SK-N-SH (cell line): ENCODE results near the gene SETD7. TPM values are rescaled to one million over a fixed set of nuclear protein-coding genes. Genes with fewer than 3 reads are reported as not detected.

Experiments
- CTCF ChIA-PET: fragments of 300-600, 350-600 bp; formaldehyde crosslinking; extraction: SDS; loops from one replicate; lab custom pipeline; 2021; lab: Yijun Ruan, JAX
- POLR2A ChIA-PET: fragments of 350-600 bp; sonication (Branson Sonifier 250); formaldehyde crosslinking; extraction: SDS; loops from one replicate; lab custom pipeline; 2020; ENCODE audit warnings: antibody characterized with exemption, inconsistent platforms; lab: Yijun Ruan, JAX
- DNase-seq: peaks from one replicate; pipeline ENCODE4 v3.0.0; 2012
- H2AFZ ChIP-seq: fragments of 200-600 bp; sonication (generic); 2 replicates; pipeline ENCODE4 v1.8.1; 2016; ENCODE audit warnings: antibody characterized with exemption, mild to moderate bottlenecking, low read depth
- H3F3A ChIP-seq: fragments of 200-600 bp; sonication (generic); replicated peaks from 2 replicates; pipeline ENCODE3; 2016; ENCODE audit warnings: antibody characterized with exemption, mild to moderate bottlenecking; ENCODE audit not compliant: insufficient read depth
- H3K27ac ChIP-seq, 2 experiments: fragments of 200-500 bp in 1 of 2; fragments of 200-600 bp in 1 of 2; sonication (Bioruptor generic) in 1 of 2; sonication (generic), shearing (Covaris generic) in 1 of 2; 2 replicates each; pipeline versions ENCODE4 v1.5.1 to v1.6.1; 2014 to 2016; ENCODE audit warnings: low read depth in 2 of 2, inconsistent platforms in 1 of 2, low read length in 1 of 2, mild to moderate bottlenecking in 1 of 2, mixed read lengths in 1 of 2
- H3K27me3 ChIP-seq: fragments of 200-600 bp; sonication (generic), shearing (Covaris generic); 2 replicates; pipeline ENCODE4 v1.6.1; 2016; ENCODE audit warnings: mixed run types; ENCODE audit not compliant: insufficient read depth
- H3K36me3 ChIP-seq, 2 experiments: fragments of 200-500 bp in 1 of 2; fragments of 200-600 bp in 1 of 2; sonication (Bioruptor generic) in 1 of 2; sonication (generic) in 1 of 2; replicated peaks in 1 of 2; 2 replicates each; pipeline versions ENCODE3 to v1.5.1; 2014 to 2016; ENCODE audit warnings: low read length in 1 of 2, mild to moderate bottlenecking in 1 of 2; ENCODE audit not compliant: insufficient read depth in 2 of 2, control insufficient read depth in 1 of 2
- H3K4me1 ChIP-seq, 2 experiments: fragments of 200-500 bp in 1 of 2; fragments of 200-600 bp in 1 of 2; sonication (Bioruptor generic) in 1 of 2; sonication (generic), shearing (Covaris generic) in 1 of 2; 2 replicates each; pipeline versions ENCODE4 v1.5.1 to v1.6.1; 2014 to 2016; ENCODE audit warnings: low read depth in 1 of 2, low read length in 1 of 2, mixed run types in 1 of 2; ENCODE audit not compliant: insufficient read depth in 2 of 2, control insufficient read depth in 1 of 2
- H3K4me2 ChIP-seq: fragments of 200-600 bp; sonication (generic), shearing (Covaris generic); 2 replicates; pipeline ENCODE4 v1.6.1; 2017; ENCODE audit warnings: mixed run types
- H3K4me3 ChIP-seq, 2 experiments: fragments of 200-500 bp in 1 of 2; fragments of 200-600 bp in 1 of 2; sonication (Bioruptor generic) in 1 of 2; sonication (generic), shearing (Covaris generic) in 1 of 2; 2 replicates each; pipeline versions ENCODE4 v1.5.1 to v1.8.1; 2014 to 2016; ENCODE audit warnings: low read depth in 2 of 2, inconsistent platforms in 1 of 2, low read length in 1 of 2, mild to moderate bottlenecking in 1 of 2, mixed read lengths in 1 of 2, moderate library complexity in 1 of 2
- H3K79me2 ChIP-seq: fragments of 200-600 bp; sonication (generic); 2 replicates; pipeline ENCODE4 v1.8.1; 2017; ENCODE audit warnings: mild to moderate bottlenecking; ENCODE audit not compliant: insufficient read depth
- H3K9ac ChIP-seq: fragments of 200-600 bp; sonication (generic); 2 replicates; pipeline ENCODE4 v1.6.1; 2017; ENCODE audit warnings: mixed run types
- H3K9me2 ChIP-seq: fragments of 200-600 bp; sonication (generic); 2 replicates; pipeline ENCODE4 v1.6.1; 2017; ENCODE audit warnings: mixed run types
- H3K9me3 ChIP-seq: fragments of 200-600 bp; sonication (generic); 2 replicates; pipeline ENCODE4 v1.6.1; 2017; ENCODE audit warnings: mixed run types, mild to moderate bottlenecking, moderate library complexity
- H4K20me1 ChIP-seq: fragments of 200-600 bp; sonication (generic); 2 replicates; pipeline ENCODE4 v1.6.1; 2017; ENCODE audit warnings: mild to moderate bottlenecking, mixed run types; ENCODE audit not compliant: insufficient read depth
- CHD2 ChIP-seq: fragments of 150-350 bp; IDR thresholded peaks from 2 replicates; pipeline ENCODE4 v1.6.1; 2018; ENCODE audit warnings: low read length; ENCODE audit not compliant: partially characterized antibody
- CTCF ChIP-seq: fragments of 200-600 bp; sonication (generic); IDR thresholded peaks from 2 replicates; pipeline ENCODE4 v1.6.1; 2017; ENCODE audit warnings: antibody characterized with exemption, mild to moderate bottlenecking, moderate library complexity
- EZH2phosphoT487 ChIP-seq: fragments of 200-600 bp; sonication (generic); IDR thresholded peaks from 2 replicates; pipeline ENCODE4 v1.6.1; 2017; ENCODE audit warnings: low read depth, mixed run types, mild to moderate bottlenecking, antibody characterized with exemption, moderate library complexity, borderline replicate concordance
- FOSL2 ChIP-seq: IDR thresholded peaks from 2 replicates; pipeline ENCODE4 v1.4.0; 2012; ENCODE audit warnings: low read depth, mild to moderate bottlenecking, moderate library complexity, borderline replicate concordance
- FOXJ3 ChIP-seq: sonication (generic); formaldehyde crosslinking; IDR thresholded peaks from 2 replicates; pipeline ENCODE4 v1.5.1; 2020; ENCODE audit warnings: mild to moderate bottlenecking, missing genetic modification reagents
- FOXM1 ChIP-seq: IDR thresholded peaks from 2 replicates; pipeline ENCODE4 v1.4.0; 2012; ENCODE audit warnings: low read depth, mild to moderate bottlenecking
- GABPA ChIP-seq: IDR thresholded peaks from 2 replicates; pipeline ENCODE4 v1.4.0; 2012; ENCODE audit warnings: low read depth, mild to moderate bottlenecking
- GATA2 ChIP-seq: sonication (generic); formaldehyde crosslinking; IDR thresholded peaks from 2 replicates; pipeline ENCODE4 v1.5.0; 2020; ENCODE audit warnings: mild to moderate bottlenecking, missing genetic modification reagents
- IRF3 ChIP-seq: fragments of 150-350 bp; IDR thresholded peaks from 2 replicates; pipeline ENCODE4 v1.6.1; 2016; ENCODE audit warnings: mild to moderate bottlenecking, low read depth, low read length
- MAX ChIP-seq: IDR thresholded peaks from 2 replicates; pipeline ENCODE4 v1.4.0; 2012; ENCODE audit warnings: low read depth
- MEF2A ChIP-seq: IDR thresholded peaks from 2 replicates; pipeline ENCODE4 v1.4.0; 2012; ENCODE audit warnings: low read depth, borderline replicate concordance
- MXI1 ChIP-seq: IDR thresholded peaks from 2 replicates; pipeline ENCODE4 v1.6.1; 2012; ENCODE audit warnings: mild to moderate bottlenecking, low read depth, low read length, improper control_type of control experiment
- NFIC ChIP-seq: IDR thresholded peaks from 2 replicates; pipeline ENCODE4 v1.4.0; 2012; ENCODE audit warnings: borderline replicate concordance
- NRF1 ChIP-seq: IDR thresholded peaks from 2 replicates; pipeline ENCODE4 v1.6.1; 2012; ENCODE audit warnings: low read depth, mild to moderate bottlenecking, low read length
- RAD21 ChIP-seq: IDR thresholded peaks from 2 replicates; pipeline ENCODE4 v1.6.1; 2012; ENCODE audit warnings: mild to moderate bottlenecking, low read length
- RCOR1 ChIP-seq: fragments of 150-350 bp; IDR thresholded peaks from 2 replicates; pipeline ENCODE4 v1.6.1; 2017; ENCODE audit warnings: antibody characterized with exemption, low read length
- RXRA ChIP-seq: IDR thresholded peaks from 2 replicates; pipeline ENCODE4 v1.4.0; 2012; ENCODE audit warnings: low read depth, mild to moderate bottlenecking, borderline replicate concordance
- SIN3A ChIP-seq: IDR thresholded peaks from 2 replicates; pipeline ENCODE4 v1.6.1; 2012; ENCODE audit warnings: low read depth, mild to moderate bottlenecking, low read length, moderate library complexity, borderline replicate concordance
- TCF12 ChIP-seq: IDR thresholded peaks from 2 replicates; pipeline ENCODE4 v1.4.0; 2012
- USF1 ChIP-seq: IDR thresholded peaks from 2 replicates; pipeline ENCODE4 v1.4.0; 2012; ENCODE audit warnings: low read depth, borderline replicate concordance
- USF2 ChIP-seq: fragments of 150-350 bp; IDR thresholded peaks from 2 replicates; pipeline ENCODE4 v1.6.1; 2017; ENCODE audit warnings: antibody characterized with exemption, low read length, low read depth, borderline replicate concordance
- YY1 ChIP-seq: IDR thresholded peaks from 2 replicates; pipeline ENCODE4 v1.4.0; 2012; ENCODE audit warnings: low read depth, mild to moderate bottlenecking
- WGBS: methylation state at CpG from one replicate; pipeline ENCODE4 v1.1.6; 2017; ENCODE audit warnings: low lambda C conversion rate; 5-methylcytosine and 5-hydroxymethylcytosine counted together
- polyA plus RNA-seq, 3 experiments: library from polyadenylated mRNA; depleted of rRNA; stranded (reverse); fragments of >200 nt; gene quantifications; 2 replicates each; pipeline ENCODE4 v1.2.3, GENCODE V29; 2012

Gene SETD7
- polyA plus RNA-seq, 1 of the 3 experiments (the other 2 are of a cell fraction) = 5.0 TPM

- Histone ChIP-seq H3K9me2 (no peaks in the 10 kb centered on the region), H4K20me1 (no peaks in the 10 kb centered on the region), H3K9me3 (no peaks in the 10 kb centered on the region; the same call in 1 of the 2 replicates), H3K4me2 (no peak overlapping the region), H3K9ac (no peak overlapping the region), H3K27ac (no peak overlapping the region; a peak in 1 of 4 replicates), H2AFZ (no peak overlapping the region), H3F3A (peaks cover 7% of the 10 kb centered on the region), H3K36me3 (peaks cover 14 to 35% of the 10 kb centered on the region in 2 experiments), H3K4me1 (no peaks in the 10 kb centered on the region), H3K4me3 (no peak overlapping the region), H3K79me2 (peaks cover 35% of the 10 kb centered on the region), H3K27me3 (no peaks in the 10 kb centered on the region)
- TF ChIP-seq NFIC = no peak
- TF ChIP-seq SIN3A = no peak
- TF ChIP-seq MXI1 = no peak
- TF ChIP-seq CTCF = no peak
- TF ChIP-seq EZH2phosphoT487 = no peak
- TF ChIP-seq GABPA = no peak
- no peak for TF ChIP-seq GATA2 (CRISPR knock-in tag)
- TF ChIP-seq USF1 = no peak
- TF ChIP-seq RXRA = no peak
- no peak for TF ChIP-seq TCF12
- TF ChIP-seq RAD21 = no peak
- TF ChIP-seq MEF2A = no peak
- 77% methylated on average over 3 of the region's 3 CpGs for WGBS
- POLR2A ChIA-PET = no interaction called here
- DNase-seq = no peak
- CTCF ChIA-PET = interaction anchor here (0.9 to 1.3 kb wide), 2 partner anchors 25 to 110 kb away, joined by 3 read pairs; no protein-coding TSS in a partner anchor
Observed at GRCh38 chr4:139472852-139473251, 83.2 kb downstream of the SETD7 start.

- no peak for DNase-seq
- Histone ChIP-seq H3K9me2 (no peaks in the 10 kb centered on the region), H3K4me1 (no peaks in the 10 kb centered on the region), H3K79me2 (peaks cover 52% of the 10 kb centered on the region), H3K4me2 (no peak overlapping the region), H4K20me1 (no peaks in the 10 kb centered on the region), H3K36me3 (peaks cover 14 to 35% of the 10 kb centered on the region in 2 experiments), H3K4me3 (no peak overlapping the region), H2AFZ (no peak overlapping the region), H3K9ac (no peak overlapping the region), H3K9me3 (no peaks in the 10 kb centered on the region; the same call in 1 of the 2 replicates), H3F3A (peaks cover 7% of the 10 kb centered on the region), H3K27ac (no peak overlapping the region), H3K27me3 (no peaks in the 10 kb centered on the region)
- 98% methylated on average over 6 of the region's 6 CpGs for WGBS
- POLR2A ChIA-PET = no interaction called here
- CTCF ChIA-PET = interaction anchor here (0.9 to 1.0 kb wide), 2 partner anchors 26 to 133 kb away, joined by 3 read pairs; no protein-coding TSS in a partner anchor
- TF ChIP-seq RCOR1 = no peak
- no peak for TF ChIP-seq FOXM1
- no peak for TF ChIP-seq TCF12
- TF ChIP-seq FOXJ3 (CRISPR knock-in tag) = no peak
- TF ChIP-seq GABPA = no peak
- TF ChIP-seq NFIC = no peak
- no peak for TF ChIP-seq MEF2A
- TF ChIP-seq IRF3 = no peak
- TF ChIP-seq MAX = no peak
- no peak for TF ChIP-seq RXRA
- no peak for TF ChIP-seq CHD2
- TF ChIP-seq YY1 = no peak
- TF ChIP-seq NRF1 = no peak
- no peak for TF ChIP-seq FOSL2
- TF ChIP-seq USF2 = no peak
Observed at GRCh38 chr4:139470997-139471665, 84.9 kb downstream of the SETD7 start.
